CD14-positive monocyte (primary cell): ENCODE results near the gene PRAF2. TPM values are rescaled to one million over a fixed set of nuclear protein-coding genes. Genes with fewer than 3 reads are reported as not detected.
A peak's percentile ranks its signal among the peaks of the same experiment; 100 is the strongest.

Experiments used
- DNase-seq, 3 donors: peaks; one replicate each; pipeline ENCODE4 v3.0.0-alpha.2; 2011 to 2022
- H2AFZ ChIP-seq: 2 replicates; pipeline ENCODE4 v1.6.0; 2012; ENCODE audit warnings: mild to moderate bottlenecking, low read depth, low read length, inconsistent platforms; ENCODE audit not compliant: insufficient read depth, poor library complexity, severe bottlenecking
- H3K27ac ChIP-seq, 2 donors: 1 replicate in 1 of 2; 2 replicates in 1 of 2; pipeline ENCODE4 v1.5.1; 2012 to 2013; ENCODE audit warnings: low read length in 2 of 2, control low read depth in 1 of 2, inconsistent platforms in 1 of 2, low read depth in 1 of 2, mild to moderate bottlenecking in 1 of 2
- H3K27me3 ChIP-seq, 2 donors: one replicate each; pipeline versions ENCODE4 v1.6.0 to v1.6.1; 2011 to 2013; ENCODE audit warnings: low read length in 2 of 2; ENCODE audit not compliant: control insufficient read depth in 2 of 2, insufficient read depth in 2 of 2
- H3K36me3 ChIP-seq, 2 donors: replicated peaks in 1 of 2; 1 replicate in 1 of 2; 2 replicates in 1 of 2; pipeline versions ENCODE4 v1.5.1 to v1.6.1; 2012 to 2013; ENCODE audit warnings: low read length in 2 of 2, control low read depth in 1 of 2, inconsistent platforms in 1 of 2, mild to moderate bottlenecking in 1 of 2; ENCODE audit not compliant: insufficient read depth in 2 of 2, control insufficient read depth in 1 of 2
- H3K4me1 ChIP-seq, 2 donors: 1 replicate in 1 of 2; 2 replicates in 1 of 2; pipeline versions ENCODE4 v1.5.1 to v1.6.1; 2012 to 2013; ENCODE audit warnings: low read length in 2 of 2, control low read depth in 1 of 2, inconsistent platforms in 1 of 2, mild to moderate bottlenecking in 1 of 2, moderate library complexity in 1 of 2; ENCODE audit not compliant: insufficient read depth in 2 of 2, control insufficient read depth in 1 of 2
- H3K4me2 ChIP-seq: replicated peaks from 2 replicates; pipeline ENCODE3; 2012; ENCODE audit warnings: low read length, moderate library complexity, mild to moderate bottlenecking; ENCODE audit not compliant: poor library complexity, severe bottlenecking; ENCODE audit errors: extremely low read depth
- H3K4me3 ChIP-seq, 3 experiments: fragments of 200-600 bp in 1 of 3; sonication (generic) in 1 of 3; replicated peaks in 1 of 3; 1 replicate in 2 of 3; 2 replicates in 1 of 3; pipeline ENCODE4 v1.5.1; 2011 to 2013; ENCODE audit warnings: low read length in 3 of 3, mild to moderate bottlenecking in 3 of 3, control low read depth in 2 of 3, low read depth in 2 of 3, inconsistent platforms in 1 of 3, moderate library complexity in 1 of 3
- H3K79me2 ChIP-seq: 2 replicates; pipeline ENCODE4 v1.6.0; 2012; ENCODE audit warnings: mild to moderate bottlenecking, control low read depth, inconsistent platforms, low read length, moderate library complexity; ENCODE audit not compliant: insufficient read depth
- H3K9ac ChIP-seq: 2 replicates; pipeline ENCODE4 v1.6.0; 2017; ENCODE audit warnings: low read length, mild to moderate bottlenecking; ENCODE audit not compliant: insufficient read depth, poor library complexity, severe bottlenecking
- H3K9me3 ChIP-seq, 2 donors: replicated peaks in 1 of 2; 1 replicate in 1 of 2; 2 replicates in 1 of 2; pipeline versions ENCODE4 v1.5.1 to v1.6.1; 2012 to 2013; ENCODE audit warnings: low read length in 2 of 2, control low read depth in 1 of 2; ENCODE audit not compliant: control insufficient read depth in 1 of 2, insufficient read depth in 1 of 2
- H4K20me1 ChIP-seq: 2 replicates; pipeline ENCODE4 v1.6.0; 2012; ENCODE audit warnings: mild to moderate bottlenecking, low read length, control low read depth, moderate library complexity; ENCODE audit not compliant: insufficient read depth
- H3K27ac Mint-ChIP-seq, 7 donors: one replicate each; pipeline ENCODE4 v1.8.0; 2020; ENCODE audit warnings: mild to moderate bottlenecking in 7 of 7, mixed read lengths in 7 of 7, moderate library complexity in 6 of 7, inconsistent platforms in 2 of 7
- H3K27me3 Mint-ChIP-seq, 3 donors: one replicate each; pipeline ENCODE4 v1.8.0; 2021 to 2022; ENCODE audit warnings: low read depth in 3 of 3, mild to moderate bottlenecking in 3 of 3, mixed read lengths in 3 of 3, moderate library complexity in 3 of 3, inconsistent platforms in 1 of 3
- H3K36me3 Mint-ChIP-seq, 2 donors: one replicate each; pipeline ENCODE4 v1.8.0; 2020; ENCODE audit warnings: mixed read lengths in 2 of 2, inconsistent platforms in 1 of 2, mild to moderate bottlenecking in 1 of 2
- H3K4me1 Mint-ChIP-seq: one replicate; pipeline ENCODE4 v1.8.0; 2020; ENCODE audit warnings: mild to moderate bottlenecking, mixed read lengths
- H3K4me3 Mint-ChIP-seq, 2 donors: one replicate each; pipeline ENCODE4 v1.8.0; 2020; ENCODE audit warnings: mild to moderate bottlenecking in 2 of 2, mixed read lengths in 2 of 2, moderate library complexity in 1 of 2
- H3K9me3 Mint-ChIP-seq, 7 donors: one replicate each; pipeline ENCODE4 v1.8.0; 2020 to 2022; ENCODE audit warnings: mixed read lengths in 7 of 7, mild to moderate bottlenecking in 6 of 7, moderate library complexity in 6 of 7, inconsistent platforms in 2 of 7
- WGBS: methylation state at CpG from one replicate; pipeline ENCODE4 v1.1.5; 2013; ENCODE audit warnings: missing lambda C conversion rate; ENCODE audit not compliant: insufficient coverage; 5-methylcytosine and 5-hydroxymethylcytosine counted together
- intact Hi-C, 2 donors: fragments of 100-400 bp; cut with micrococcal nuclease; formaldehyde crosslinking; loops; one replicate each; pipeline versions ENCODE4 v1.15.0 to v1.15.1; 2023
- polyA plus RNA-seq, 3 donors: library from polyadenylated mRNA; depleted of rRNA in 1 of 3; unstranded in 2 of 3; stranded (reverse) in 1 of 3; fragments of 300-500 nt in 2 of 3; fragments of >200 nt in 1 of 3; fragmentation: Illumina TruSeq in 2 of 3; gene quantifications; 1 replicate in 2 of 3; 2 replicates in 1 of 3; pipeline ENCODE4 v1.2.3, GENCODE V29; 2012 to 2021
- TF ChIP-seq, protein P1 (sequence below): fragments of 200-600 bp; IDR thresholded peaks from one replicate; pipeline ENCODE4 v1.8.0; 2022; ENCODE audit warnings: antibody characterized with exemption, mild to moderate bottlenecking

PRAF2 gene
- polyA plus RNA-seq, 3 donors, result 4.1 to 7.9 (median 5.5) TPM

DNA sequence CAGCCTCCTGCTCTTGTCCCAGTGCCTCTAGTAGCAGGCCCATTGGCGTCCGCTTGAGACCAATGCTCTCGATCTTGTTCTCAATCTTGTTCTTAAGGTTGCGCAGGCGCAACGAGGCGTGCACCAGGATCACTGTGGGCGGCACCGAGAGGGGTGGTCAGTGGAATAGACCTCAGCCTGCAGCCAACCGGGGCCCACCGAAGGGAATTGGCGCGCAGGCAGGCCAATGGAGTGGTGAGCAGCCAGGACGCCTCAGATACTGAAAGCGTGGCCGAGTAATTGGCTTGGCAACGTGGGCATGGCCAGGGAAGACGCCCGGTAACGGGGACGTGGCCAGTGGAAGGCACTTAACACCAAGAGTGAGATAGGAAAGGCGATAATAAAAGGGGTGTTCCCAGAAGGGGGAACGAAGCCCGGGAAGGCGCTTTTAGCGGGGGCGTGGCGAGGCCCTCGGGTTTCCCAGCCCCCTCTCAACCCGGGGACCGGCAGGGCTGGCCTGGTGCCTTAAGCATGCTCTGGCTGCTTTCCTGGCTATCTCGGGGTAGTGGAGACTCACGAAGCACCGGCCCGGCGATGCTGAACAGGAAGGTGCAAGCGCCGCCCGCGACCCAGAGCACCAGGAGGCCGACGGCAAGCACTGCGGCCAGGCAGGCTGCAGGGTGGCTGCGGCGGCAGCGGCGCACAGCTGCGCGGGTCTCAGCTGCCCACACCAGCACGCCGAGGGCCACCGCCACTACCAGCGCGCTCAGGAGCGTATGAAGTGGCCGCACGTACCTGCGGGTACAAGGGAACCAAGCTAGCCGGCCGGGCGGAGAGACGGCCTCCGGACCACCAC is 1.7 kb downstream of the PRAF2 start:
- H3K4me2 ChIP-seq, result no peak overlapping the region
- peak overlapping the region in 1 of 2 donors; percentile 46 for H3K4me3 Mint-ChIP-seq
- no peaks in the 10 kb centered on the region for H3K27me3 ChIP-seq
- no peak overlapping the region for H2AFZ ChIP-seq
- no peaks in the 10 kb centered on the region for H3K9me3 ChIP-seq
- H3K36me3 ChIP-seq, result peaks cover 18 to 22% of the 10 kb centered on the region in 2 donors
- 77% methylated on average over 27 of the region's 63 CpGs for WGBS
- no peak for DNase-seq
- H3K27ac ChIP-seq, result no peak overlapping the region
- H3K4me3 ChIP-seq, result no peak overlapping the region
- H3K4me1 ChIP-seq, result peaks cover 15 to 16% of the 10 kb centered on the region in 2 donors
- peaks cover 19% of the 10 kb centered on the region for H3K4me1 Mint-ChIP-seq
- no peaks in the 10 kb centered on the region for H3K79me2 ChIP-seq
- TF ChIP-seq, protein P1, sequence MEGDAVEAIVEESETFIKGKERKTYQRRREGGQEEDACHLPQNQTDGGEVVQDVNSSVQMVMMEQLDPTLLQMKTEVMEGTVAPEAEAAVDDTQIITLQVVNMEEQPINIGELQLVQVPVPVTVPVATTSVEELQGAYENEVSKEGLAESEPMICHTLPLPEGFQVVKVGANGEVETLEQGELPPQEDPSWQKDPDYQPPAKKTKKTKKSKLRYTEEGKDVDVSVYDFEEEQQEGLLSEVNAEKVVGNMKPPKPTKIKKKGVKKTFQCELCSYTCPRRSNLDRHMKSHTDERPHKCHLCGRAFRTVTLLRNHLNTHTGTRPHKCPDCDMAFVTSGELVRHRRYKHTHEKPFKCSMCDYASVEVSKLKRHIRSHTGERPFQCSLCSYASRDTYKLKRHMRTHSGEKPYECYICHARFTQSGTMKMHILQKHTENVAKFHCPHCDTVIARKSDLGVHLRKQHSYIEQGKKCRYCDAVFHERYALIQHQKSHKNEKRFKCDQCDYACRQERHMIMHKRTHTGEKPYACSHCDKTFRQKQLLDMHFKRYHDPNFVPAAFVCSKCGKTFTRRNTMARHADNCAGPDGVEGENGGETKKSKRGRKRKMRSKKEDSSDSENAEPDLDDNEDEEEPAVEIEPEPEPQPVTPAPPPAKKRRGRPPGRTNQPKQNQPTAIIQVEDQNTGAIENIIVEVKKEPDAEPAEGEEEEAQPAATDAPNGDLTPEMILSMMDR, result no peak
- H3K9me3 Mint-ChIP-seq, result peaks cover 0 to 11% (median 6%) of the 10 kb centered on the region in 7 donors
- peaks cover 16% of the 10 kb centered on the region in 2 donors for H3K36me3 Mint-ChIP-seq
- peaks cover 2 to 11% (median 2%) of the 10 kb centered on the region in 3 donors for H3K27me3 Mint-ChIP-seq
- intact Hi-C loops, result no loop called here
- no peaks in the 10 kb centered on the region for H4K20me1 ChIP-seq
- no peak overlapping the region for H3K27ac Mint-ChIP-seq
- H3K9ac ChIP-seq, result no peak overlapping the region

DNA sequence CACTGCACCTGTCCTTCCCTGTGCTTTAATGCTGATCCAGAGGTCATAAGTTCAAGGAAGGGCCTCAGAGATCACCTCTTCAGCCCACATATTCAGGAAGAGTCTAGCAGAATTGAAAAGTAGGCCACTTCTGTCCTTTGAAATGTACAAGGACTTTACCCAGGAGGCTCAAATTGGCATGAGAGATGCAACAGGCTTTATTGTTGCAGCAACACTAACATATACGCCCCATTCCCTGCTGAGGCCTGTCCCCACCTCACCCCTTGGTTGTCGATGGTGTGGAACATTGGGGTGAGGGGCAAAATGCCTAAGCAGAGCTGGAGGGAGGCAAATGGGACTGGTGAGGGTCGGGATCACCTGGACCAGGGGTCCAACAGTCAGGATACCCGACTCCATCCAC is 2.8 kb downstream of the PRAF2 start:
- no peak for DNase-seq
- no peak overlapping the region for H3K4me3 ChIP-seq
- Mint-ChIP-seq H3K4me1 (peaks cover 19% of the 10 kb centered on the region), H3K27me3 (peaks cover 2 to 11% (median 2%) of the 10 kb centered on the region in 3 donors), H3K9me3 (peaks cover 0 to 11% (median 6%) of the 10 kb centered on the region in 7 donors), H3K27ac (no peak overlapping the region), H3K4me3 (no peak overlapping the region), H3K36me3 (peaks cover 6 to 7% of the 10 kb centered on the region in 2 donors)
- no peaks in the 10 kb centered on the region for H3K9me3 ChIP-seq
- no peaks in the 10 kb centered on the region for H4K20me1 ChIP-seq
- H3K27me3 ChIP-seq, result no peaks in the 10 kb centered on the region
- H3K79me2 ChIP-seq, result no peaks in the 10 kb centered on the region
- peaks cover 15 to 16% of the 10 kb centered on the region in 2 donors for H3K4me1 ChIP-seq
- intact Hi-C loops, result no loop called here
- H3K27ac ChIP-seq, result no peak overlapping the region
- no peak overlapping the region for H3K4me2 ChIP-seq
- H3K36me3 ChIP-seq, result peaks cover 10 to 11% of the 10 kb centered on the region in 2 donors
- WGBS, result no CpG with 5 or more reads among the region's 4 CpGs
- H2AFZ ChIP-seq, result no peak overlapping the region
- TF ChIP-seq, protein P1, result no peak
- H3K9ac ChIP-seq, result no peak overlapping the region
